Neural cell (in vitro differentiated cells): ENCODE data around the gene CYP3A7.
"Not testable (repeated sequence)": the region's sequence is repeated elsewhere in the genome, so short reads cannot be mapped to it uniquely, and the experiment has no call there.

Source experiments
- CTCF ChIP-seq: fragments of 450-650 bp; IDR thresholded peaks from 2 replicates; pipeline ENCODE4 v1.5.1; 2014; ENCODE audit warnings: antibody characterized with exemption, mild to moderate bottlenecking, moderate library complexity; ENCODE audit not compliant: poor library complexity, severe bottlenecking
- TAF1 ChIP-seq: IDR thresholded peaks from 2 replicates; pipeline ENCODE4 v1.6.1; 2012; ENCODE audit warnings: low read depth

GRCh38 chr7:99692563-99692962 is 42.4 kb downstream of the CYP3A7 start:
- TF ChIP-seq CTCF, TAF1: not testable (repeated sequence)
